ENCODE measurements around the gene HGF.

Gene HGF

DNA sequence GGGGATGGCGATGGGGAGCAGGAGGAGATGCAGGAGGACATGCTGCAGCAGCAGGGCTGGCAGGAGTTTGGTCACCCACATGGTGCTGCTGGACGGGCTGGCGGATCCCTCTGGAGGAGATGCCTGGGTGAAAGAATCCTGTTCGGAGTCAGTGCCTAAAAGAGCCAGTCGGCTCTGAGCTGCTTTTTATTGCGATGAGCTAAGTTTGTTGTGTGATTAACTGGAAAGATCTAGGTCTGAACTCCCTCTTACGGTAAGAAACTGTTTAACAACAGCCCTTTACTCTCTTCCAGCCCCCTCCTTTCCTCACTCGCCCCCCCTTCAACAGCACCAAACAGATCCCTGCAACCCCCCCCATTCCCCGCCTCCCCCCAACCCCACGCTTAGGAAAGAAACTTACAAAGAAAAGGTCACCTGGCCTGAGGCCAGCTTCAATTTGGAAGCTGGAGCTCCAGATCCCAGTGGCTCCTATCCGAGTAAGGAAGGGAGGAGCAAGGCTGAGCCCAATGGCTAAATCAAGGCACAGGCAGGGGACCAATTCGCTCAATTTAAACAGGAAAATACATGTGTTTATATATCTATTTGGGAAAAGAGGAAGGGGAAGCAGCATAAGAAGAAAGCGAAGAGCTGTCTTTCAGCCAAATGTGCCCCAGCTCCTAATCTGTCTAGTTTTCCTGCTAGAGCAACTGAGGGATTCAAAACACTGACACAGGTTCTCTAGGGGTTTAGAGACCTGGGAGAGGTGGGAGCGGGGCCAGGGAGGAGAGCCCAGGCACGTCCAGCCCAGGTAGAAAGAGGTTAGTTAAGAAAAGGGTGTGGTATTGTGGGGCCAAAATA, at the start of gene HGF:
Gene HGF, minus strand, starts transcription at position 157 of the 837 bp plus-strand sequence. Its CDS starts 76 bp downstream, at position 81.
- no peak for TF ChIP-seq FOXM1 (IDR thresholded peaks at IDR 0.05; ENCODE audit: borderline replicate concordance, low read depth)
- TF ChIP-seq EP300 (IDR thresholded peaks at IDR 0.05; ENCODE audit: borderline replicate concordance): no peak

DNA sequence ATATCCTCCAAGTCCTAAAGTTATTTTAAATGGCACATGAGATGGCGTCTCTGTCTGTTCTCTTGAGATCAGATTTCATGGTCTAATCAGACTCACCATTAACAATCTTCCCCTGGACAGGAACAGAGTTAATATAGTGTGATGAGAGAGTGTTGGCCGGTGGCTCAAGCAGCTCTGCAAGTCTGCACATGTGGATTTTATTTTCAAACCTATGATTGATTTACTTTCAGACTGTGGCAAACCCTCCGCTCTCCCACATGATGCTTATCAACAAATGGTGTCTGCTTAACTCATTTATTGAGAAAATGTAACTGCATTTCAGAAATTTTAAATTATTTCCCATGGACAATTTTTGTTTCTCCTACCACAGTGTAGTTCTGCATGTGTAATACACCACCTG, 46.5 kb upstream of the HGF start:
- TF ChIP-seq CEBPB (IDR thresholded peaks at IDR 0.05) (no peak), TAF1 (IDR thresholded peaks at IDR 0.05; ENCODE audit: low read depth) (no peak), TEAD4 (IDR thresholded peaks at IDR 0.05) (no peak), EP300 (IDR thresholded peaks at IDR 0.05; ENCODE audit: borderline replicate concordance) (no peak), NFIC (IDR thresholded peaks at IDR 0.05) (no peak), YY1 (IDR thresholded peaks at IDR 0.05; ENCODE audit: low read depth) (no peak), USF1 (IDR thresholded peaks at IDR 0.05) (no peak), RAD21 (IDR thresholded peaks at IDR 0.05; ENCODE audit: low read depth) (no peak)
- TF ChIP-seq, protein P1, sequence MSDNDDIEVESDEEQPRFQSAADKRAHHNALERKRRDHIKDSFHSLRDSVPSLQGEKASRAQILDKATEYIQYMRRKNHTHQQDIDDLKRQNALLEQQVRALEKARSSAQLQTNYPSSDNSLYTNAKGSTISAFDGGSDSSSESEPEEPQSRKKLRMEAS (IDR thresholded peaks at IDR 0.05): no peak

DNA sequence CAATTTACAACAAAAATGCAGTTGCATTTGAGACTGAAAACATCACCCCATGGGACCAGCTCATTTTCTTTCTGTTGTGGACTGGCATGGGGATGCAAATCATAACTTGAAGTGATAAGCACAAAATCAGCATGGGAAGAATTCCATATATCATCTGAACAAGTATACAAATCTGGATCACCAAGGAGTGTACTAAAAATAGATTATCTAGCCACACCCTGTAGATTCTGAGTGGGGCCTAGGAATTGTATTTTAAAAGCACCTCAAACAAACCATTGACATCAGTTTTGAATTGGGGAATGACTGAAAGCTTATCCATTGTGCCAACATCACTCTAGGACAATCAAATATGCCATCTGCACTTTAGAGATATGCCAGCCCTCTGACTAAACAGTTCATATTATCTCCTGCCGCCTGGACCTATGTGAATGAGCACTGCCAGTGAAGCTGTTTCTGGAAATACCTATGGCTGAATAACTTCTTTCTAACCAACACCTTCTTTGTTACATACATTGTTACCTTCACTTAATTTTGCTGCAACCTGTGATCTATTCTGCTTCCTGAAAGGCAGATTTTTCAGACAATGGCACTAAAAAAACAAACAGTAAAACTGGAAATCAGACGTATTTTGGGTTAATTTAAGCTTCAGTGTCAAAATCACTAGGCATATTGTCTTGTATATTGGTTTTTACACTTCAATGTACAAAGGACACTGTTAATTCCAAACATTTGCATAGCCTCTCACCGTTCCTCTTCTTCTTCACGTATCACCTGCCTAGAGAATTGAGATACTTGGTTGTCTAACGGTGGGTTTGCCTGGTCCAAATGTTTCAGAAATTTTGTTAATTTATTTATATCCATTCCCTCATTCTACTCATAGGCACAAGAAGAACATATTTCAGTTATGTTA, 42.4 kb upstream of the HGF start:
- TF ChIP-seq TCF12 (IDR thresholded peaks at IDR 0.05; ENCODE audit: low read depth): no peak
- no peak for TF ChIP-seq CEBPB (IDR thresholded peaks at IDR 0.05)
- no peak for TF ChIP-seq YY1 (IDR thresholded peaks at IDR 0.05; ENCODE audit: low read depth)
- no peak for TF ChIP-seq ZBTB7A (IDR thresholded peaks at IDR 0.05; ENCODE audit: low read depth)
- TF ChIP-seq TAF1 (IDR thresholded peaks at IDR 0.05; ENCODE audit: low read depth): no peak
- no peak for TF ChIP-seq RAD21 (IDR thresholded peaks at IDR 0.05; ENCODE audit: low read depth)
- TF ChIP-seq CREB1 (IDR thresholded peaks at IDR 0.05; ENCODE audit: low read depth): no peak

- TF ChIP-seq, protein P1 (IDR thresholded peaks at IDR 0.05): no peak
- no peak for TF ChIP-seq NFIC (IDR thresholded peaks at IDR 0.05)
- no peak for TF ChIP-seq YY1 (IDR thresholded peaks at IDR 0.05; ENCODE audit: low read depth)
- TF ChIP-seq TEAD4 (IDR thresholded peaks at IDR 0.05): no peak
- TF ChIP-seq ZBTB7A (IDR thresholded peaks at IDR 0.05; ENCODE audit: low read depth): no peak
- no peak for TF ChIP-seq USF1 (IDR thresholded peaks at IDR 0.05)
- TF ChIP-seq EGR1 (IDR thresholded peaks at IDR 0.05): no peak
- no peak for TF ChIP-seq FOXM1 (IDR thresholded peaks at IDR 0.05; ENCODE audit: borderline replicate concordance, low read depth)
- no peak for TF ChIP-seq CREB1 (IDR thresholded peaks at IDR 0.05; ENCODE audit: low read depth)
- TF ChIP-seq RAD21 (IDR thresholded peaks at IDR 0.05; ENCODE audit: low read depth): no peak
- TF ChIP-seq CEBPB (IDR thresholded peaks at IDR 0.05): no peak
- TF ChIP-seq TAF1 (IDR thresholded peaks at IDR 0.05; ENCODE audit: low read depth): no peak
- no peak for TF ChIP-seq EP300 (IDR thresholded peaks at IDR 0.05; ENCODE audit: borderline replicate concordance)
- TF ChIP-seq REST (IDR thresholded peaks at IDR 0.05; ENCODE audit: low read depth): no peak
- TF ChIP-seq TCF12 (IDR thresholded peaks at IDR 0.05; ENCODE audit: low read depth): no peak
These were observed 40.8 kb upstream of the HGF start for GRCh38 chr7:81810476-81811155.

GRCh38 chr7:81803267-81803666, 33.4 kb upstream of the HGF start:
- TF ChIP-seq, protein P1 (IDR thresholded peaks at IDR 0.05): no peak
- TF ChIP-seq ZBTB7A (IDR thresholded peaks at IDR 0.05; ENCODE audit: low read depth): no peak
- no peak for TF ChIP-seq YY1 (IDR thresholded peaks at IDR 0.05; ENCODE audit: low read depth)
- no peak for TF ChIP-seq NFIC (IDR thresholded peaks at IDR 0.05)
- no peak for TF ChIP-seq TEAD4 (IDR thresholded peaks at IDR 0.05)
- TF ChIP-seq TCF12 (IDR thresholded peaks at IDR 0.05; ENCODE audit: low read depth): no peak
- no peak for TF ChIP-seq TAF1 (IDR thresholded peaks at IDR 0.05; ENCODE audit: low read depth)
- TF ChIP-seq RAD21 (IDR thresholded peaks at IDR 0.05; ENCODE audit: low read depth): no peak
- TF ChIP-seq EP300 (IDR thresholded peaks at IDR 0.05; ENCODE audit: borderline replicate concordance): no peak
- no peak for TF ChIP-seq EGR1 (IDR thresholded peaks at IDR 0.05)
- TF ChIP-seq FOXM1 (IDR thresholded peaks at IDR 0.05; ENCODE audit: borderline replicate concordance, low read depth): no peak
- no peak for TF ChIP-seq CEBPB (IDR thresholded peaks at IDR 0.05)
- no peak for TF ChIP-seq CREB1 (IDR thresholded peaks at IDR 0.05; ENCODE audit: low read depth)
- TF ChIP-seq USF1 (IDR thresholded peaks at IDR 0.05): no peak
- no peak for TF ChIP-seq REST (IDR thresholded peaks at IDR 0.05; ENCODE audit: low read depth)
